IPS-15b (cell line): ENCODE results near the gene PPP1R3E.

Experiments
- H3K27me3 ChIP-seq: one replicate; pipeline ENCODE4 v1.6.1; 2013; ENCODE audit warnings: low read length; ENCODE audit not compliant: control insufficient read depth, insufficient read depth
- H3K36me3 ChIP-seq: one replicate; pipeline ENCODE4 v1.6.1; 2013; ENCODE audit warnings: low read length; ENCODE audit not compliant: control insufficient read depth, insufficient read depth
- H3K4me1 ChIP-seq: one replicate; pipeline ENCODE4 v1.6.1; 2013; ENCODE audit warnings: mild to moderate bottlenecking, low read length; ENCODE audit not compliant: control insufficient read depth, insufficient read depth
- H3K4me3 ChIP-seq: one replicate; pipeline ENCODE4 v1.5.1; 2013; ENCODE audit warnings: low read depth, low read length
- H3K9ac ChIP-seq: one replicate; pipeline ENCODE4 v1.6.1; 2013; ENCODE audit warnings: low read depth, mild to moderate bottlenecking, low read length
- H3K9me3 ChIP-seq: one replicate; pipeline ENCODE4 v1.6.1; 2013; ENCODE audit warnings: mild to moderate bottlenecking, low read length; ENCODE audit not compliant: control insufficient read depth, insufficient read depth

PPP1R3E gene, protein sequence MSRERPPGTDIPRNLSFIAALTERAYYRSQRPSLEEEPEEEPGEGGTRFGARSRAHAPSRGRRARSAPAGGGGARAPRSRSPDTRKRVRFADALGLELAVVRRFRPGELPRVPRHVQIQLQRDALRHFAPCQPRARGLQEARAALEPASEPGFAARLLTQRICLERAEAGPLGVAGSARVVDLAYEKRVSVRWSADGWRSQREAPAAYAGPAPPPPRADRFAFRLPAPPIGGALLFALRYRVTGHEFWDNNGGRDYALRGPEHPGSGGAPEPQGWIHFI

DNA sequence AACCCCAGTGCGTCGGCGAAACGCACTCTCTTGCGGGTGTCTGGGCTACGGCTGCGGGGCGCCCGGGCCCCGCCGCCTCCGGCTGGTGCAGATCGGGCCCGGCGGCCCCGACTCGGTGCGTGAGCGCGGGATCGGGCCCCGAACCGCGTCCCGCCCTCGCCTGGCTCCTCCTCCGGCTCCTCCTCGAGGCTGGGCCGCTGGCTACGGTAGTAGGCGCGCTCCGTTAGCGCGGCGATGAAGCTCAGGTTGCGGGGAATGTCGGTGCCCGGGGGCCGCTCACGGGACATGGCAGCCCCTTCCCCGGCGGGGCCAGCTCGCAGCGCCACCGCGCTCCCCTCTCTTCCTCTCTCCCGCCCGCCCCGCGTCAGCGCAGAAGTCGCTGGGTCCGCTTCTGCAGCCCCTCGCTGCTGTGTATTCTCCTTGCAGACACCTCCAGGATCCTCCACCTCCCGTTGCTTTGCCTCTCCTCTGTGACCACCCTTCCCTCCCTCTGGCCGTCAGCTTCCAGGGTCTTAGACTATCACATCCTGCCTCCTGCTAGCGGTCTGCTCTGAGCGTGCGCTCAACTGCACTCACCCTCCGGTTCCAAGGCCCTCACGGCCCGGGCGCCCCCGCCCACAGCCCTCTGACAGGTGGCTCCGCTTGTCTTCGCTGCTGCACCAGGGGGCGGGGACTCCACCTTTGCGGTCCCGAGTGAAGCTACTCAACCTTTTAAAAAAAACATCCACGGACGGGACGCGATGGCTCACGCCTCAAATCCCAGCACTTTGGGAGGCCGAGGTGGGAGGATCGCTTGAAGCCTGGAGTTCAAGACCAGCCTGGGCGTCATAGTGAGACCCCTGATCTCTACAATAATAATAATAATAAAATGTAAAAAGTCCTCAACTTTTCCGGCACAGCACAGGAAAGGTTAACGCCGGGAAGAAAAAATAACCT, at the start of gene PPP1R3E:
Gene PPP1R3E, minus strand, starts transcription at position 570 of the 936 bp plus-strand sequence. Its CDS starts 283 bp downstream, at position 287.
- peak within 1 kb of the TSS; percentile 64 for H3K4me3 ChIP-seq
- H3K36me3 ChIP-seq: no peaks in the 10 kb centered on the region
- peaks cover 50% of the 10 kb centered on the region for H3K27me3 ChIP-seq
- peaks cover 5% of the 10 kb centered on the region for H3K4me1 ChIP-seq
- H3K9ac ChIP-seq: peak within 1 kb of the TSS; percentile 47
- H3K9me3 ChIP-seq: no peaks in the 10 kb centered on the region

DNA sequence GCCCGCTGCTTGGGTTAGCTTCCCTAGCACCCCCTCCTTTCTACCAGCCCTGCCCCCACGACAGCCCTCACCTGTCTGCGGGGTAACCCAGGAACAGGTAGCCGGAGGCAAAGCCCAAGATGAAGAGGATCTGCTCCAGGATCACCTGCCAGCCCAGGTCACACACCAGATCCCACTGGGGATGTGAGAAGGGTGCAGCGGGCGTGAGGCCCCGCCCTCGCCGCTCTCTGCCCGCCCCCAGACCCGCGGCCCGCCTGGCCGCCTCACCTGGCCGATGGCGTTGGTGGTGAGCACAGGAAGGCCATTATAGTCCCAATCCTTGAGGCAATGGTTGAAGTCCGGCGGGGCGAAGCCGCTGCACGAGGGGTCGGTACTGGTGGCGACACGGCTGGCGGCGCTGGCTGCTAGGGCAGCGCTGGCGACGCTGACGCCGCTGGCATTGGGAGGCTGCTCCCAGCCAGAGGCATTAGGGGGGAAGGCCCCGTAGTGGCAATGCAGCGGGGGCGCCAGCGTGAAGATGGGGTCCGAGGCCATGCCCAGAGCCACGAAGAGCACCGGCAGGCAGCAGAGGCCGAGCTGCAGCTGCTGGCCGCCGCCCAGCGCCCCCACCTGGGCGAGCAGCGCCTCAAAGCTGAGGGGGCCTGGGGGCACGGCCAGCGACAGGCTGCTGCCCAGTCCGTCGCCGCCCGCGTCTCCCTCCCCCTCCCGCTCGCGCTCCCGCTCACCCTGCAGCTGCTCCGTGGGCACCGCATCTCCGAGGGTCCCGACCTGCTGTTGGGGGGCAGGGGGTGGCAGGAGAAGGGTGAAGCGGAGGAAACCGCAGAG, 49.2 kb upstream of the PPP1R3E start:
- H3K4me1 ChIP-seq: no peaks in the 10 kb centered on the region
- no peak overlapping the region for H3K9ac ChIP-seq
- no peaks in the 10 kb centered on the region for H3K36me3 ChIP-seq
- peak overlapping the region; percentile 72 for H3K4me3 ChIP-seq
- H3K27me3 ChIP-seq: peaks cover 41% of the 10 kb centered on the region
- H3K9me3 ChIP-seq: no peaks in the 10 kb centered on the region

DNA sequence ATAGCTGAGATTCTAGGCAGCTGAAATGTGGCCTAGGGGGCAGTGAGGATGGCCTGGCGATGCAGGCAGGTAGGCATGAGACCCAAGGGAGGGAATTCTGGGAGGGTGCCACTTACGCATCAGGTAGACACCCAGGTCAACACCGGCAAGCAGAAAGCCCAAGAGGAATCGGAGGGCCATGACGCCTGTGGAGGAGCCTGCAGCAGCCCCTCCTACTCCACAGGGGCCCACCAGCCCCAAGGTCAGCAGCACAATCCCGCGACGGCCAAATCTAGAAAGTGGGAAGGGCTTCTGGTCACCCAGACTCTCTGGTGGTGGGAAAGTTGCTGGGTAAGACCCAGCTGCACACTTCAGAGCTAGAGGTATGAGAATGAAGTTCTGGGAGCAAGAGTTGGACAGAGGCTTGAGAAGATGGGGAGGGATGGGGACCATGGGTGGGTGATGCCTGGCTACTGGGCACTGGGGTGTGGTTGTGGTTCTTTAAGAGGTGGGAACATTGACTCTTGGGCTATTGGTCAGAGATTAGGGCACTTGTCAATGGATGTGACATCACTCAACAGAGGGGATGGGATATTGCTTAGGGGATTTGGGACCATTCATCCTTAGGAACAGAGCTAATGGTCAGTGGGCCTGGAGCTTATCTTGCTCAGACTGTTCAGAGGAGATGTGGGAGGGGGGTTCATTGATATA, 46.6 kb upstream of the PPP1R3E start:
- H3K36me3 ChIP-seq: no peaks in the 10 kb centered on the region
- H3K4me1 ChIP-seq: peaks cover 5% of the 10 kb centered on the region
- H3K27me3 ChIP-seq: peaks cover 27% of the 10 kb centered on the region
- no peaks in the 10 kb centered on the region for H3K9me3 ChIP-seq
- no peak overlapping the region for H3K4me3 ChIP-seq
- H3K9ac ChIP-seq: no peak overlapping the region

- H3K27me3 ChIP-seq: peaks cover 17% of the 10 kb centered on the region
- no peak overlapping the region for H3K9ac ChIP-seq
- H3K4me3 ChIP-seq: no peak overlapping the region
- no peaks in the 10 kb centered on the region for H3K36me3 ChIP-seq
- H3K4me1 ChIP-seq: peaks cover 5% of the 10 kb centered on the region
- H3K9me3 ChIP-seq: no peaks in the 10 kb centered on the region
Observed at GRCh38 chr14:23348297-23348655, 45.6 kb upstream of the PPP1R3E start.

- H3K27me3 ChIP-seq: peaks cover 13% of the 10 kb centered on the region
- no peak overlapping the region for H3K4me3 ChIP-seq
- no peak overlapping the region for H3K9ac ChIP-seq
- peaks cover 5% of the 10 kb centered on the region for H3K4me1 ChIP-seq
- no peaks in the 10 kb centered on the region for H3K9me3 ChIP-seq
- H3K36me3 ChIP-seq: no peaks in the 10 kb centered on the region
Observed at GRCh38 chr14:23347406-23348296, 45.0 kb upstream of the PPP1R3E start.

GRCh38 chr14:23346693-23347405, 44.2 kb upstream of the PPP1R3E start:
- H3K9ac ChIP-seq: no peak overlapping the region
- H3K36me3 ChIP-seq: no peaks in the 10 kb centered on the region
- H3K4me3 ChIP-seq: no peak overlapping the region
- peaks cover 13% of the 10 kb centered on the region for H3K27me3 ChIP-seq
- peaks cover 5% of the 10 kb centered on the region for H3K4me1 ChIP-seq
- H3K9me3 ChIP-seq: no peaks in the 10 kb centered on the region

- Histone ChIP-seq H3K9me3 (no peaks in the 10 kb centered on the region), H3K4me1 (peaks cover 5% of the 10 kb centered on the region)
Observed at GRCh38 chr14:23345987-23346692, 43.5 kb upstream of the PPP1R3E start.

GRCh38 chr14:23344481-23344880, 41.8 kb upstream of the PPP1R3E start:
- no peak overlapping the region for H3K4me3 ChIP-seq
- H3K9me3 ChIP-seq: no peaks in the 10 kb centered on the region
- no peak overlapping the region for H3K9ac ChIP-seq
- no peaks in the 10 kb centered on the region for H3K36me3 ChIP-seq
- H3K27me3 ChIP-seq: no peaks in the 10 kb centered on the region
- peaks cover 5% of the 10 kb centered on the region for H3K4me1 ChIP-seq

More at GRCh38 chr14:23345987-23346692, 43.5 kb upstream of the PPP1R3E start:
- no peaks in the 10 kb centered on the region for H3K36me3 ChIP-seq
- no peak overlapping the region for H3K9ac ChIP-seq
- H3K4me3 ChIP-seq: no peak overlapping the region
- peaks cover 7% of the 10 kb centered on the region for H3K27me3 ChIP-seq

- H3K27me3 ChIP-seq: no peaks in the 10 kb centered on the region
- no peaks in the 10 kb centered on the region for H3K4me1 ChIP-seq
- no peak overlapping the region for H3K4me3 ChIP-seq
- no peaks in the 10 kb centered on the region for H3K36me3 ChIP-seq
- H3K9me3 ChIP-seq: peaks cover 6% of the 10 kb centered on the region
- H3K9ac ChIP-seq: no peak overlapping the region
Observed at GRCh38 chr14:23339506-23340268, 37.0 kb upstream of the PPP1R3E start.
